ENCODE data around the gene TMTC1.

TMTC1 gene

DNA sequence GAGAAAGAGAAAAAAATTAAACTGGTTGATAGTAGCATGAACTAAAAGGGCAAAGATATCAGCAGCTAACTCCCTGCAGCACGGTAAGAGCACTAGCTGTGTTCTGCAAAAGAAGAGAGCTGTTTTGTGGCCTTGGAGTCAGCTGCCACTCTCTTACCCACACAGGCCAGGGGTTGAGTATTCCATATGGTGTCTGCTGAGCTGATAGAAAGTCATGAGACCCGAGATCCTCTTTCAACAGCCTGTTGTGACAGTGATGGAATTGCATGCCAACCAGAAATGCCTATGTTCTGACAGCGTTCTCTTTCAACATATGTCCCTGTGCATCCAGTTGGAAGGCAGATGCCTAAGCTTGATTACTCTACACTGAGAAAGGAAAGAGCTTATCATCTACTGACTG is 39.9 kb downstream of the TMTC1 start:
- in situ Hi-C loops (cut with MboI; ENCODE audit: low sequenced_read_pairs, unreplicated experiment): no loop called here
- DNase-seq (ENCODE audit: low spot score): no peak
- TF ChIP-seq, protein P1, sequence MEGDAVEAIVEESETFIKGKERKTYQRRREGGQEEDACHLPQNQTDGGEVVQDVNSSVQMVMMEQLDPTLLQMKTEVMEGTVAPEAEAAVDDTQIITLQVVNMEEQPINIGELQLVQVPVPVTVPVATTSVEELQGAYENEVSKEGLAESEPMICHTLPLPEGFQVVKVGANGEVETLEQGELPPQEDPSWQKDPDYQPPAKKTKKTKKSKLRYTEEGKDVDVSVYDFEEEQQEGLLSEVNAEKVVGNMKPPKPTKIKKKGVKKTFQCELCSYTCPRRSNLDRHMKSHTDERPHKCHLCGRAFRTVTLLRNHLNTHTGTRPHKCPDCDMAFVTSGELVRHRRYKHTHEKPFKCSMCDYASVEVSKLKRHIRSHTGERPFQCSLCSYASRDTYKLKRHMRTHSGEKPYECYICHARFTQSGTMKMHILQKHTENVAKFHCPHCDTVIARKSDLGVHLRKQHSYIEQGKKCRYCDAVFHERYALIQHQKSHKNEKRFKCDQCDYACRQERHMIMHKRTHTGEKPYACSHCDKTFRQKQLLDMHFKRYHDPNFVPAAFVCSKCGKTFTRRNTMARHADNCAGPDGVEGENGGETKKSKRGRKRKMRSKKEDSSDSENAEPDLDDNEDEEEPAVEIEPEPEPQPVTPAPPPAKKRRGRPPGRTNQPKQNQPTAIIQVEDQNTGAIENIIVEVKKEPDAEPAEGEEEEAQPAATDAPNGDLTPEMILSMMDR (IDR thresholded peaks at IDR 0.05; ENCODE audit: borderline replicate concordance, control extremely low read depth, extremely low read depth, insufficient read depth, missing control alignments): no peak

DNA sequence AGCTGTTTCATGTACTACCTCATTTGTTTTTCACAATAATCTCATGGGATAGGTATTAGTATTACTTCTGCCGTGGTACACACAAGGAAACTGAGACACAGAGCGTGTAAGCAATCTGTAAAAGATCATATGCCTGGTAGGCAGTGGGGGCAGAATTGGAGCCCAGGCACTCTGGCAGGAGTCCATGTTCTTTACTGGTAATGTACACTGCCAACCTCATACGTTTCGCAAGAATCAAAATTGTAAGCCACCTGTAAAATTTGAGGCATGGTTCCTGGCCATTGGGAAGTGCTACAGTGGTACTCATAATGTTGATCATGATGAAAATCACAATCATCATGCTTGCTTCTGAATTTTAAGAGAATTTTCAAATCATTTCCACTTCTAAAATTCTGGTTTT is 40.7 kb downstream of the TMTC1 start:
- TF ChIP-seq, protein P1 (IDR thresholded peaks at IDR 0.05; ENCODE audit: borderline replicate concordance, control extremely low read depth, extremely low read depth, insufficient read depth, missing control alignments): no peak
- in situ Hi-C loops (cut with MboI; ENCODE audit: low sequenced_read_pairs, unreplicated experiment): no loop called here
- DNase-seq (ENCODE audit: low spot score): no peak

DNA sequence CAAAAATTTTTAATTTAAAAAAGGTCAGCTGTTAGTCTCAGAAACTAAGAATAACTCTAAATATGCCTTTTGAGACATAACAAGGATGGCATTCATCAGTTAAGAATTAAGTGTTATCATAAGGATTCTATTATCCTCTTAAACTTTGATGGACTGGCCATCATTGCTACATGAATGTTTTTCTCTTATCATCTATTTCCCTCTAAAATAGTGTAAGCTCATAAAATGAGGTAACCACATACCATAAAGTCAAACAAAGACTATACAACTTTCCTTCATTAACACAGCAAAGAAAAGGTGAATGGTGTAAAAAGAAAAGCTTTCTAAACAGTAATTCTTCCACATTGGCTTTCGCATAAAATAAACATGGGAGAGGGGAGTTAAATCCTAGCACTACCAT is 41.1 kb downstream of the TMTC1 start:
- in situ Hi-C loops (cut with MboI; ENCODE audit: low sequenced_read_pairs, unreplicated experiment): no loop called here

DNA sequence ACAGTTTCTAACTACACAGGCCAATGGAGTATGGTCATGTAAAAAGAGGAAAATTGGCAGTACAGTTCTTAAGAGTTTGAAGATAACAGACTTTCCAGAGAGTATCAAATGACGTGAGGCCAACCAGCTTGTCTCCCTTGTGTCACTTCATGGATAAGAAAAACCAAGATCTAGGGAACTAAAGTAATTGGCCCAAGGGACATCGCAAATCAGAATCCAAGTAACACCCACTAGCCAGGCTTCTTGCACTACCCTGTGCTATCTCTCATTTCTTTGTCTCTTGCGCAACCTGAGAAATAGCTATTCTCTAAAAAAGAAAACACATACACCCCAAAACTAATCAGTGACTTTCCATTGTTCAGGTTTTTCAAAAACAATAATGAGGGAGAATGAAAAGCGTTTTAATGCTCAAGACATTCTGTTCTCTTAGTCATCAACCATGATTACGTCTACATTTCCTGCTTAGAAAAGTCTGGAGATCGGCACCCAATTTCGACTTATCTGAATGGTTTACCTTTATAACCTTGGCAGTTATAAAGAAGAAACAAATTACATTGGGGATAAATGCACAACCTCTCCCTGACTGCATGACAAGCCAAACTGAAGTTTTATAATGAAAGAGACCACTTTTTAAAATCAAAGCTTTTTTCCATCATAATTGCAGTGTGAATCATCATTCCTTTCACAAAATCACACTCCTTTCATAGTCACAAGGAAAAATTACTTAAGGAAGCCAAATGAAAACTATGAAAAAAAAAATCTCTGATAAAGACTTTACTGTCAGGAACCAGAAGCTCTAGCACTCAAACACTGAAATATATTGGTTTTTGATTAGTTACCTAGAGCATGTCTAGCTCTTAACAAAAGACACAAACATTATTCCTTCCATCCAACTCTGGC is 42.1 kb downstream of the TMTC1 start:
- TF ChIP-seq, protein P1 (IDR thresholded peaks at IDR 0.05; ENCODE audit: borderline replicate concordance, control extremely low read depth, extremely low read depth, insufficient read depth, missing control alignments): no peak
- DNase-seq (ENCODE audit: low spot score): no peak
- in situ Hi-C loops (cut with MboI; ENCODE audit: low sequenced_read_pairs, unreplicated experiment): no loop called here

More for the DNA sequence above, 41.1 kb downstream of the TMTC1 start:
- TF ChIP-seq, protein P1 (IDR thresholded peaks at IDR 0.05; ENCODE audit: borderline replicate concordance, control extremely low read depth, extremely low read depth, insufficient read depth, missing control alignments): no peak
- no peak for DNase-seq (ENCODE audit: low spot score)

DNA sequence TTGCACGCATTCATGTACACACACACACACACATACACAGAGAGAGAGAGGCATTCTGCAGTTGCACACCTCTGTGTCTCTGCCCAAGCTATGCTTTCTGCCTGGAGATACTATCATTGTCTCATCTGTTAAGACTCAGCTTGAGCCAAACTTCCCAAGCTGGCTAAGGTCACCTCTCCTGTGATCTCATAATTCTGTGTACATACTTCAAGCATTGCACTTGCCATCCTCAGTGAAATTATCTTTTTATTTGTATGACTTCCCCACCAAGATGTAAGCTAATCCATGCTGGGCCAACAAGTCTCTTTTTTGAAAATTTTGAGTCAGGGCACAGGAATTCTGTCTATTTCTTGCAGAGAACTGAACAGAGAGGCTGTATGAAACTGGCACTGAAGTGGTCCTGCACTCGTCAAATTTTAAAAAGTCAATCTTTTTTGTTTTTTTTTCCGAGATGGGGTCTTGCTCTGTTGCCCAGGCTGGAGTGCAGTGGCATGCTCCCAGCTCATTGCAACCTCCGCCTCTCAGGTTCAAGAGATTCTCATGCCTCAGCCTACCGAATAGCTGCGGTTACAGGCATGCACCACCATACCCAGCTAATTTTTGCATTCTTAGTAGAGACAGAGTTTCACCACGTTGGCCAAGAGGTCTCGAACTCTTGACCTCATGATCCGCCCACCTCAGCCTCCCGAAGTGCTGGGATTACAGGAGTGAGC is 44.3 kb downstream of the TMTC1 start:
- DNase-seq (ENCODE audit: low spot score): no peak
- TF ChIP-seq, protein P1 (IDR thresholded peaks at IDR 0.05; ENCODE audit: borderline replicate concordance, control extremely low read depth, extremely low read depth, insufficient read depth, missing control alignments): no peak
- in situ Hi-C loops (cut with MboI; ENCODE audit: low sequenced_read_pairs, unreplicated experiment): no loop called here

DNA sequence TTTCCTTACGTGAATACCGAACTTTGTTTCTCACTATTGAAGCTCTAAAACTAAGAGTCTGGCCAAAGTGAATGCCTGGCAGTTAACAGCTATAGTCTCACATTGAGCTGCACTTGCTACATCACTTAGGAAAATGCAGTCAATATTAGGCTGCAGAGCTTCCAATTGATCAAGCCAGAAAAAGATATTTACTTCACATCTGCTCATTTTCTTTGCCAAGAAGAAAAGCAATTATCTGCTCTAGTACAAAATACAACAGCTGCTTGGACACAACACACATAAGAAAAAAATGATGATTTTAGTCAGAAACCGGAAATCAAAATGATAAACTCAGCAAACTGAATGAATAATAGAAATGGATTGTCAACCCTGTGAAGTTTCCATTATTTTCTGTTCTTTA is 45.4 kb downstream of the TMTC1 start:
- TF ChIP-seq, protein P1 (IDR thresholded peaks at IDR 0.05; ENCODE audit: borderline replicate concordance, control extremely low read depth, extremely low read depth, insufficient read depth, missing control alignments): no peak
- DNase-seq (ENCODE audit: low spot score): no peak
- in situ Hi-C loops (cut with MboI; ENCODE audit: low sequenced_read_pairs, unreplicated experiment): no loop called here
